Gastroesophageal sphincter (tissue), 3 donors: ENCODE data around the gene ZNF804A.

Source experiments
- EP300 ChIP-seq: sonication (generic); formaldehyde crosslinking; IDR thresholded peaks from one replicate; pipeline ENCODE4 v1.6.1; 2017; ENCODE audit warnings: antibody characterized with exemption, mild to moderate bottlenecking
- POLR2A ChIP-seq, 2 donors: fragments of 450-650 bp; IDR thresholded peaks; one replicate each; pipeline ENCODE4 v1.6.1; 2017; ENCODE audit warnings: antibody characterized with exemption in 2 of 2, mild to moderate bottlenecking in 2 of 2, moderate library complexity in 1 of 2
- POLR2AphosphoS5 ChIP-seq: sonication (generic); formaldehyde crosslinking; IDR thresholded peaks from one replicate; pipeline ENCODE4 v1.6.1; 2017; ENCODE audit warnings: antibody characterized with exemption
- TF ChIP-seq, protein P1 (sequence below), 4 experiments: fragments of 200-600 bp in 2 of 4; fragments of 450-650 bp in 2 of 4; sonication (generic) in 1 of 4; IDR thresholded peaks; one replicate each; pipeline ENCODE4 v1.5.1; 2017 to 2019; ENCODE audit warnings: antibody characterized with exemption in 4 of 4, mild to moderate bottlenecking in 2 of 4, moderate library complexity in 2 of 4

DNA sequence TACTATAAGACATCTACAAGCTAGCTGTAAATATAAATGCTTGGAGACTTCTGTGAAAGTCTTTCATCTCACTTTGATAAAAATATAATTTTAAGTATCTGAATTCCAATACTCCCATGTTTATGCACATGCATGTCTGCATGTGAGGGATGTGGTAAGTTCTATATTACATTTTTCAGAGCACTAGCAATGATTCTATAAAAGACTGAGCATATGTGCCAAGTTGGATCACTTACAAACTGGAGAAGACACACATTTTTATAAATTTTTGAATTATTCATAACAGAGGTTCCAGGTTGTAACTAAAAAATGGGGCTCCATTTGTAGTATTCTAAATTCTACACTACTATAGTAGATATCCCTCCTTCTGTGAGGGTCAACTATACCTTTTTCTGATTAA is 26.0 kb downstream of the ZNF804A start:
- TF ChIP-seq, protein P1, sequence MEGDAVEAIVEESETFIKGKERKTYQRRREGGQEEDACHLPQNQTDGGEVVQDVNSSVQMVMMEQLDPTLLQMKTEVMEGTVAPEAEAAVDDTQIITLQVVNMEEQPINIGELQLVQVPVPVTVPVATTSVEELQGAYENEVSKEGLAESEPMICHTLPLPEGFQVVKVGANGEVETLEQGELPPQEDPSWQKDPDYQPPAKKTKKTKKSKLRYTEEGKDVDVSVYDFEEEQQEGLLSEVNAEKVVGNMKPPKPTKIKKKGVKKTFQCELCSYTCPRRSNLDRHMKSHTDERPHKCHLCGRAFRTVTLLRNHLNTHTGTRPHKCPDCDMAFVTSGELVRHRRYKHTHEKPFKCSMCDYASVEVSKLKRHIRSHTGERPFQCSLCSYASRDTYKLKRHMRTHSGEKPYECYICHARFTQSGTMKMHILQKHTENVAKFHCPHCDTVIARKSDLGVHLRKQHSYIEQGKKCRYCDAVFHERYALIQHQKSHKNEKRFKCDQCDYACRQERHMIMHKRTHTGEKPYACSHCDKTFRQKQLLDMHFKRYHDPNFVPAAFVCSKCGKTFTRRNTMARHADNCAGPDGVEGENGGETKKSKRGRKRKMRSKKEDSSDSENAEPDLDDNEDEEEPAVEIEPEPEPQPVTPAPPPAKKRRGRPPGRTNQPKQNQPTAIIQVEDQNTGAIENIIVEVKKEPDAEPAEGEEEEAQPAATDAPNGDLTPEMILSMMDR (IDR thresholded peaks at IDR 0.05) = no peak
- TF ChIP-seq POLR2A (IDR thresholded peaks at IDR 0.05) (no peak), POLR2AphosphoS5 (no peak), EP300 (no peak)
